Left ventricle myocardium inferior (tissue), 1 donor: ENCODE data around the gene KDM4D. TPM values are rescaled to one million over a fixed set of nuclear protein-coding genes. Genes with fewer than 3 reads are reported as not detected.

Experiments used
- DNase-seq: peaks from one replicate; pipeline ENCODE4 v3.0.0-alpha.2; 2020
- H3K27ac ChIP-seq: fragments of 200-600 bp; replicated peaks from 2 replicates; pipeline ENCODE4 v1.8.0; 2021
- H3K27me3 ChIP-seq: fragments of 200-600 bp; 2 replicates; pipeline ENCODE4 v1.8.0; 2021; ENCODE audit warnings: low read depth
- H3K36me3 ChIP-seq: fragments of 200-600 bp; 2 replicates; pipeline ENCODE4 v1.8.0; 2021
- H3K4me1 ChIP-seq: fragments of 200-600 bp; 2 replicates; pipeline ENCODE4 v1.8.0; 2021
- H3K4me3 ChIP-seq: fragments of 200-600 bp; 2 replicates; pipeline ENCODE4 v1.8.0; 2021; ENCODE audit warnings: mild to moderate bottlenecking, moderate library complexity
- H3K9me3 ChIP-seq: fragments of 200-600 bp; replicated peaks from 2 replicates; pipeline ENCODE4 v1.8.0; 2021
- intact Hi-C: fragments of 100-400 bp; cut with micrococcal nuclease; formaldehyde crosslinking; loops from one replicate; pipeline ENCODE4 v1.11.0; 2022
- total RNA-seq: library from RNA; stranded (reverse); fragmentation: NEBNext Ultra II Directional; extraction: Animal tissue kit (Norgen Biotek cat#: 25700); gene quantifications from one replicate; pipeline ENCODE4 v1.2.1, GENCODE V29; 2021
- TF ChIP-seq, protein P1 (sequence below): fragments of 200-600 bp; IDR thresholded peaks from 2 replicates; pipeline ENCODE4 v1.8.0; 2021; ENCODE audit warnings: antibody characterized with exemption, mild to moderate bottlenecking, borderline replicate concordance
- donor health status: DM: no; HTN: yes; CAD: no; lungs with severe emphysema.

KDM4D gene
- total RNA-seq, 1 donor from 2014 or later = 0.69 TPM

- H3K27me3 ChIP-seq = no peaks in the 10 kb centered on the region
- peaks cover 46% of the 10 kb centered on the region for H3K36me3 ChIP-seq
- no peak overlapping the region for H3K4me3 ChIP-seq
- H3K4me1 ChIP-seq = no peaks in the 10 kb centered on the region
- TF ChIP-seq, protein P1, sequence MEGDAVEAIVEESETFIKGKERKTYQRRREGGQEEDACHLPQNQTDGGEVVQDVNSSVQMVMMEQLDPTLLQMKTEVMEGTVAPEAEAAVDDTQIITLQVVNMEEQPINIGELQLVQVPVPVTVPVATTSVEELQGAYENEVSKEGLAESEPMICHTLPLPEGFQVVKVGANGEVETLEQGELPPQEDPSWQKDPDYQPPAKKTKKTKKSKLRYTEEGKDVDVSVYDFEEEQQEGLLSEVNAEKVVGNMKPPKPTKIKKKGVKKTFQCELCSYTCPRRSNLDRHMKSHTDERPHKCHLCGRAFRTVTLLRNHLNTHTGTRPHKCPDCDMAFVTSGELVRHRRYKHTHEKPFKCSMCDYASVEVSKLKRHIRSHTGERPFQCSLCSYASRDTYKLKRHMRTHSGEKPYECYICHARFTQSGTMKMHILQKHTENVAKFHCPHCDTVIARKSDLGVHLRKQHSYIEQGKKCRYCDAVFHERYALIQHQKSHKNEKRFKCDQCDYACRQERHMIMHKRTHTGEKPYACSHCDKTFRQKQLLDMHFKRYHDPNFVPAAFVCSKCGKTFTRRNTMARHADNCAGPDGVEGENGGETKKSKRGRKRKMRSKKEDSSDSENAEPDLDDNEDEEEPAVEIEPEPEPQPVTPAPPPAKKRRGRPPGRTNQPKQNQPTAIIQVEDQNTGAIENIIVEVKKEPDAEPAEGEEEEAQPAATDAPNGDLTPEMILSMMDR = no peak
- intact Hi-C loops = no loop called here
- H3K27ac ChIP-seq = no peak overlapping the region
- no peak for DNase-seq
- no peaks in the 10 kb centered on the region for H3K9me3 ChIP-seq
These were observed 14.3 kb upstream of the KDM4D start for GRCh38 chr11:94959179-94959578.

DNA sequence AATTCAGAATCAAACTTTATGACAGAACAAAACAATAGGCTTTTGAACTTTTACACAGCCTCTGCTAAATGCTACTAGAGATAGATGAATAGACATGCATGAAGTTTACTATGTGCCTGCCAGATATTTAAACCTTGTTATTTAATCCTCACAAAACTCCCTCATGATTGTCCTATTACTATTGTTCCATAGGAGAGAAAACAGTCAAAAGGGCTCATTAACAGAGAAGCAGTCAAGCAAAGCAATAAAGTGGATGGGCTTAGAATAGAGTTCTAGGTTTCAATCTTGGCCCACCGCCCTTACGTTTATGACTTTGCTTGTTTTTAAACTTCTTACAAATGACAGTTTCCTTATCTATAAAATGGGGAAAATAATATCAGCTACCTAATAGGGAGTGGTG, 13.0 kb upstream of the KDM4D start:
- Histone ChIP-seq H3K4me3 (no peak overlapping the region), H3K27ac (no peak overlapping the region), H3K36me3 (peaks cover 59% of the 10 kb centered on the region), H3K9me3 (no peaks in the 10 kb centered on the region), H3K27me3 (no peaks in the 10 kb centered on the region), H3K4me1 (no peaks in the 10 kb centered on the region)
- no peak for DNase-seq
- TF ChIP-seq, protein P1 = no peak
- intact Hi-C loops = no loop called here

DNA sequence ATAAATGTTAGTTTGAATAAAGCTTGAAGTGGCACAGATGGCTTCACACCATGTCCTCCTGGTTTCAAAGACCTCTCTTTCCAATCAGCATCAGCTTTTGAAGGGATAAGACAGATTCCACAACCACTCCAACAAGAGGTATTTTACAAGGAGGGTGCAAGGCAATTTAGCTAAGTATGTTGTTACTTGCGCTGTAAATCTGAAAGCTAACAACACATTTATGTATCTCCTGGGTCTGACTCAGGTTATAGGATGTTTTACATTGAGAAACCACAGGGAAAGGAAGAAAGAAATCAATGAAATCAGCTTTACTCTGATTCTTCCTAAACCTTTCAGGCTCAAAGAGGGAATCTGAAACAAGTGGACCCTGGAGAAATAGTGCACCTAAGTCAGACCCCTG, 12.3 kb upstream of the KDM4D start:
- no peak overlapping the region for H3K4me3 ChIP-seq
- TF ChIP-seq, protein P1 = no peak
- H3K27ac ChIP-seq = no peak overlapping the region
- H3K36me3 ChIP-seq = peaks cover 66% of the 10 kb centered on the region
- no peak for DNase-seq
- no peaks in the 10 kb centered on the region for H3K4me1 ChIP-seq
- no peaks in the 10 kb centered on the region for H3K9me3 ChIP-seq
- intact Hi-C loops = no loop called here
- no peaks in the 10 kb centered on the region for H3K27me3 ChIP-seq

- Histone ChIP-seq H3K4me1 (peaks cover 4% of the 10 kb centered on the region), H3K36me3 (peaks cover 100% of the 10 kb centered on the region), H3K27ac (no peak overlapping the region), H3K9me3 (no peaks in the 10 kb centered on the region), H3K4me3 (no peak overlapping the region), H3K27me3 (no peaks in the 10 kb centered on the region)
- intact Hi-C loops = loop anchor here (5.0 kb wide), 1 partner anchor 343 kb away; no protein-coding TSS in a partner anchor
- TF ChIP-seq, protein P1 = no peak
- DNase-seq = no peak
These were observed 8.6 kb upstream of the KDM4D start for GRCh38 chr11:94964934-94965333.

GRCh38 chr11:94968334-94968958, 5.1 kb upstream of the KDM4D start:
- Histone ChIP-seq H3K27ac (no peak overlapping the region), H3K4me3 (no peak overlapping the region), H3K27me3 (no peaks in the 10 kb centered on the region), H3K9me3 (no peaks in the 10 kb centered on the region), H3K36me3 (peaks cover 87% of the 10 kb centered on the region), H3K4me1 (peaks cover 25% of the 10 kb centered on the region)
- DNase-seq = no peak
- intact Hi-C loops = loop anchor here (5.0 kb wide), 1 partner anchor 346 kb away; no protein-coding TSS in a partner anchor
- TF ChIP-seq, protein P1 = peak; percentile 63
